CD14-positive monocyte (primary cell): ENCODE measurements around the gene SLC25A45. TPM values are rescaled to one million over a fixed set of nuclear protein-coding genes. Genes with fewer than 3 reads are reported as not detected.
A peak's percentile ranks its signal among the peaks of the same experiment; 100 is the strongest.

ENCODE experiments used
- DNase-seq, 3 donors: peaks; one replicate each; pipeline ENCODE4 v3.0.0-alpha.2; 2011 to 2022
- H2AFZ ChIP-seq: 2 replicates; pipeline ENCODE4 v1.6.0; 2012; ENCODE audit warnings: mild to moderate bottlenecking, low read depth, low read length, inconsistent platforms; ENCODE audit not compliant: insufficient read depth, poor library complexity, severe bottlenecking
- H3K27ac ChIP-seq, 2 donors: 1 replicate in 1 of 2; 2 replicates in 1 of 2; pipeline ENCODE4 v1.5.1; 2012 to 2013; ENCODE audit warnings: low read length in 2 of 2, control low read depth in 1 of 2, inconsistent platforms in 1 of 2, low read depth in 1 of 2, mild to moderate bottlenecking in 1 of 2
- H3K27me3 ChIP-seq, 2 donors: one replicate each; pipeline versions ENCODE4 v1.6.0 to v1.6.1; 2011 to 2013; ENCODE audit warnings: low read length in 2 of 2; ENCODE audit not compliant: control insufficient read depth in 2 of 2, insufficient read depth in 2 of 2
- H3K36me3 ChIP-seq, 2 donors: replicated peaks in 1 of 2; 1 replicate in 1 of 2; 2 replicates in 1 of 2; pipeline versions ENCODE4 v1.5.1 to v1.6.1; 2012 to 2013; ENCODE audit warnings: low read length in 2 of 2, control low read depth in 1 of 2, inconsistent platforms in 1 of 2, mild to moderate bottlenecking in 1 of 2; ENCODE audit not compliant: insufficient read depth in 2 of 2, control insufficient read depth in 1 of 2
- H3K4me1 ChIP-seq, 2 donors: 1 replicate in 1 of 2; 2 replicates in 1 of 2; pipeline versions ENCODE4 v1.5.1 to v1.6.1; 2012 to 2013; ENCODE audit warnings: low read length in 2 of 2, control low read depth in 1 of 2, inconsistent platforms in 1 of 2, mild to moderate bottlenecking in 1 of 2, moderate library complexity in 1 of 2; ENCODE audit not compliant: insufficient read depth in 2 of 2, control insufficient read depth in 1 of 2
- H3K4me2 ChIP-seq: replicated peaks from 2 replicates; pipeline ENCODE3; 2012; ENCODE audit warnings: low read length, moderate library complexity, mild to moderate bottlenecking; ENCODE audit not compliant: poor library complexity, severe bottlenecking; ENCODE audit errors: extremely low read depth
- H3K4me3 ChIP-seq, 3 experiments: fragments of 200-600 bp in 1 of 3; sonication (generic) in 1 of 3; replicated peaks in 1 of 3; 1 replicate in 2 of 3; 2 replicates in 1 of 3; pipeline ENCODE4 v1.5.1; 2011 to 2013; ENCODE audit warnings: low read length in 3 of 3, mild to moderate bottlenecking in 3 of 3, control low read depth in 2 of 3, low read depth in 2 of 3, inconsistent platforms in 1 of 3, moderate library complexity in 1 of 3
- H3K79me2 ChIP-seq: 2 replicates; pipeline ENCODE4 v1.6.0; 2012; ENCODE audit warnings: mild to moderate bottlenecking, control low read depth, inconsistent platforms, low read length, moderate library complexity; ENCODE audit not compliant: insufficient read depth
- H3K9ac ChIP-seq: 2 replicates; pipeline ENCODE4 v1.6.0; 2017; ENCODE audit warnings: low read length, mild to moderate bottlenecking; ENCODE audit not compliant: insufficient read depth, poor library complexity, severe bottlenecking
- H3K9me3 ChIP-seq, 2 donors: replicated peaks in 1 of 2; 1 replicate in 1 of 2; 2 replicates in 1 of 2; pipeline versions ENCODE4 v1.5.1 to v1.6.1; 2012 to 2013; ENCODE audit warnings: low read length in 2 of 2, control low read depth in 1 of 2; ENCODE audit not compliant: control insufficient read depth in 1 of 2, insufficient read depth in 1 of 2
- H4K20me1 ChIP-seq: 2 replicates; pipeline ENCODE4 v1.6.0; 2012; ENCODE audit warnings: mild to moderate bottlenecking, low read length, control low read depth, moderate library complexity; ENCODE audit not compliant: insufficient read depth
- H3K27ac Mint-ChIP-seq, 7 donors: one replicate each; pipeline ENCODE4 v1.8.0; 2020; ENCODE audit warnings: mild to moderate bottlenecking in 7 of 7, mixed read lengths in 7 of 7, moderate library complexity in 6 of 7, inconsistent platforms in 2 of 7
- H3K27me3 Mint-ChIP-seq, 3 donors: one replicate each; pipeline ENCODE4 v1.8.0; 2021 to 2022; ENCODE audit warnings: low read depth in 3 of 3, mild to moderate bottlenecking in 3 of 3, mixed read lengths in 3 of 3, moderate library complexity in 3 of 3, inconsistent platforms in 1 of 3
- H3K36me3 Mint-ChIP-seq, 2 donors: one replicate each; pipeline ENCODE4 v1.8.0; 2020; ENCODE audit warnings: mixed read lengths in 2 of 2, inconsistent platforms in 1 of 2, mild to moderate bottlenecking in 1 of 2
- H3K4me1 Mint-ChIP-seq: one replicate; pipeline ENCODE4 v1.8.0; 2020; ENCODE audit warnings: mild to moderate bottlenecking, mixed read lengths
- H3K4me3 Mint-ChIP-seq, 2 donors: one replicate each; pipeline ENCODE4 v1.8.0; 2020; ENCODE audit warnings: mild to moderate bottlenecking in 2 of 2, mixed read lengths in 2 of 2, moderate library complexity in 1 of 2
- H3K9me3 Mint-ChIP-seq, 7 donors: one replicate each; pipeline ENCODE4 v1.8.0; 2020 to 2022; ENCODE audit warnings: mixed read lengths in 7 of 7, mild to moderate bottlenecking in 6 of 7, moderate library complexity in 6 of 7, inconsistent platforms in 2 of 7
- WGBS: methylation state at CpG from one replicate; pipeline ENCODE4 v1.1.5; 2013; ENCODE audit warnings: missing lambda C conversion rate; ENCODE audit not compliant: insufficient coverage; 5-methylcytosine and 5-hydroxymethylcytosine counted together
- intact Hi-C, 2 donors: fragments of 100-400 bp; cut with micrococcal nuclease; formaldehyde crosslinking; loops; one replicate each; pipeline versions ENCODE4 v1.15.0 to v1.15.1; 2023
- polyA plus RNA-seq, 3 donors: library from polyadenylated mRNA; depleted of rRNA in 1 of 3; unstranded in 2 of 3; stranded (reverse) in 1 of 3; fragments of 300-500 nt in 2 of 3; fragments of >200 nt in 1 of 3; fragmentation: Illumina TruSeq in 2 of 3; gene quantifications; 1 replicate in 2 of 3; 2 replicates in 1 of 3; pipeline ENCODE4 v1.2.3, GENCODE V29; 2012 to 2021
- TF ChIP-seq, protein P1 (sequence below): fragments of 200-600 bp; IDR thresholded peaks from one replicate; pipeline ENCODE4 v1.8.0; 2022; ENCODE audit warnings: antibody characterized with exemption, mild to moderate bottlenecking

The SLC25A45 gene
- polyA plus RNA-seq, 3 donors: 3.7 to 11.3 (median 4.1) TPM

GRCh38 chr11:65393513-65394079 lies 11.2 kb upstream of the SLC25A45 start:
- no peak overlapping the region for H3K4me3 Mint-ChIP-seq

DNA sequence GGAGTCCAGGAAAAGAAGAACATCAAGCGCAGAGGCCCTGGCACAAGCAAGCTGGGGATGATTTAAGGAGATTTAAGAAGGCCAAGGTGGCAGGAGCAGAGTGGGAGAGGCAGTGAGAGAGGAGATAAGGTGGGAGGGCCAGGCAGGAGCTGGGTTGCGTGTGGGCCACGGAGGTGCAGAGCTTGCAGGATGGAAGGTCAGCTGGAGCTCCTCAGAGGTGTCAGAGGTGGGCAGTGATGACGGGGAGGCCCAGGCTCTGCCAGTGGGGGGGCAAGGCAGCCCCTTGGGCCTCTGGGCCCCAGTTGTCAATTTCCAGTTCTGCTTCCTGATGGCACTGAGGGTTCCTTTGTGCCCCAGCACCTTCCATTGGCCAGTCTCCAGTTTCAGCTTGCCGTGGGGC lies 10.5 kb upstream of the SLC25A45 start:
- Histone ChIP-seq H3K27ac (no peak overlapping the region), H3K79me2 (peaks cover 44% of the 10 kb centered on the region), H2AFZ (no peak overlapping the region), H3K27me3 (no peaks in the 10 kb centered on the region), H3K4me3 (no peak overlapping the region), H3K9ac (no peak overlapping the region), H3K4me2 (no peak overlapping the region), H3K36me3 (peaks cover 70 to 94% of the 10 kb centered on the region in 2 donors), H4K20me1 (peaks cover 75% of the 10 kb centered on the region), H3K9me3 (no peaks in the 10 kb centered on the region), H3K4me1 (peaks cover 9 to 18% of the 10 kb centered on the region in 2 donors)
- peaks cover 46 to 92% of the 10 kb centered on the region in 2 donors for H3K36me3 Mint-ChIP-seq
- WGBS: 93% methylated on average over 5 of the region's 5 CpGs
- H3K27me3 Mint-ChIP-seq: no peaks in the 10 kb centered on the region
- TF ChIP-seq, protein P1, sequence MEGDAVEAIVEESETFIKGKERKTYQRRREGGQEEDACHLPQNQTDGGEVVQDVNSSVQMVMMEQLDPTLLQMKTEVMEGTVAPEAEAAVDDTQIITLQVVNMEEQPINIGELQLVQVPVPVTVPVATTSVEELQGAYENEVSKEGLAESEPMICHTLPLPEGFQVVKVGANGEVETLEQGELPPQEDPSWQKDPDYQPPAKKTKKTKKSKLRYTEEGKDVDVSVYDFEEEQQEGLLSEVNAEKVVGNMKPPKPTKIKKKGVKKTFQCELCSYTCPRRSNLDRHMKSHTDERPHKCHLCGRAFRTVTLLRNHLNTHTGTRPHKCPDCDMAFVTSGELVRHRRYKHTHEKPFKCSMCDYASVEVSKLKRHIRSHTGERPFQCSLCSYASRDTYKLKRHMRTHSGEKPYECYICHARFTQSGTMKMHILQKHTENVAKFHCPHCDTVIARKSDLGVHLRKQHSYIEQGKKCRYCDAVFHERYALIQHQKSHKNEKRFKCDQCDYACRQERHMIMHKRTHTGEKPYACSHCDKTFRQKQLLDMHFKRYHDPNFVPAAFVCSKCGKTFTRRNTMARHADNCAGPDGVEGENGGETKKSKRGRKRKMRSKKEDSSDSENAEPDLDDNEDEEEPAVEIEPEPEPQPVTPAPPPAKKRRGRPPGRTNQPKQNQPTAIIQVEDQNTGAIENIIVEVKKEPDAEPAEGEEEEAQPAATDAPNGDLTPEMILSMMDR: no peak
- no peak overlapping the region for H3K27ac Mint-ChIP-seq
- no peak for DNase-seq
- H3K4me3 Mint-ChIP-seq: no peak overlapping the region
- H3K4me1 Mint-ChIP-seq: peaks cover 25% of the 10 kb centered on the region
- no peaks in the 10 kb centered on the region for H3K9me3 Mint-ChIP-seq
- intact Hi-C loops: no loop called here

More at GRCh38 chr11:65393513-65394079, 11.2 kb upstream of the SLC25A45 start:
- Histone ChIP-seq H3K36me3 (peaks cover 75 to 95% of the 10 kb centered on the region in 2 donors), H4K20me1 (peaks cover 81% of the 10 kb centered on the region), H3K9ac (no peak overlapping the region), H3K4me1 (peaks cover 2 to 11% of the 10 kb centered on the region in 2 donors), H3K4me2 (no peak overlapping the region), H3K79me2 (peaks cover 37% of the 10 kb centered on the region), H2AFZ (no peak overlapping the region), H3K4me3 (no peak overlapping the region), H3K27me3 (no peaks in the 10 kb centered on the region), H3K9me3 (no peaks in the 10 kb centered on the region), H3K27ac (no peak overlapping the region)
- Mint-ChIP-seq H3K27ac (peak overlapping the region in 1 of 7 donors; percentile 54), H3K4me1 (peaks cover 18% of the 10 kb centered on the region), H3K9me3 (no peaks in the 10 kb centered on the region), H3K36me3 (peaks cover 53 to 94% of the 10 kb centered on the region in 2 donors), H3K27me3 (no peaks in the 10 kb centered on the region)
- WGBS: 95% methylated on average over 17 of the region's 17 CpGs
- no peak for DNase-seq
- intact Hi-C loops: no loop called here
- TF ChIP-seq, protein P1: no peak
